PC-3 (cell line): ENCODE measurements around the gene HAO2. TPM values are rescaled to one million over a fixed set of nuclear protein-coding genes. Genes with fewer than 3 reads are reported as not detected.

Experiments used
- ATAC-seq: fragments of 200-7000 bp; cut with Tn5 transposase; 2 replicates; pipeline ENCODE4 v1.9.1; 2020; ENCODE audit warnings: mild to moderate bottlenecking, moderate library complexity
- BruUV-seq: library from RNA; stranded (reverse); fragments of 400-500 nt; replicated peaks from 2 replicates; lab custom pipeline; 2021; lab: Mats Ljungman, UMichigan
- CTCF ChIA-PET: fragments of 300-600 bp; sonication (Branson Sonifier 250); formaldehyde crosslinking; loops from one replicate; lab custom pipeline; 2022; ENCODE audit warnings: antibody characterized with exemption; lab: Charles Lee
- POLR2A ChIA-PET: fragments of 300-600 bp; sonication (Branson Sonifier 250); formaldehyde crosslinking; loops from one replicate; lab custom pipeline; 2022; ENCODE audit warnings: antibody characterized with exemption; ENCODE audit not compliant: unreplicated experiment; lab: Charles Lee
- DNase-seq: peaks from one replicate; pipeline ENCODE4 v3.0.0-alpha.2; 2015
- H2AFZ ChIP-seq: fragments of 300-600 bp; sonication (generic); 2 replicates; pipeline ENCODE4 v1.6.0; 2016; ENCODE audit warnings: antibody characterized with exemption, low read length
- H3F3A ChIP-seq: fragments of 300-600 bp; sonication (generic); one replicate; pipeline ENCODE4 v1.6.0; 2017; ENCODE audit warnings: antibody characterized with exemption, low read length, control low read depth, mild to moderate bottlenecking; ENCODE audit not compliant: unreplicated experiment
- H3K27ac ChIP-seq: fragments of 300-600 bp; sonication (generic); 2 replicates; pipeline ENCODE4 v1.5.1; 2016; ENCODE audit warnings: mild to moderate bottlenecking, low read length
- H3K27me3 ChIP-seq: fragments of 300-600 bp; sonication (generic); 2 replicates; pipeline ENCODE4 v1.6.1; 2016; ENCODE audit warnings: low read length, mixed read lengths
- H3K36me3 ChIP-seq: fragments of 300-600 bp; sonication (generic); 2 replicates; pipeline ENCODE4 v1.6.1; 2016; ENCODE audit warnings: low read depth, mixed run types, low read length, mixed read lengths
- H3K4me1 ChIP-seq: fragments of 300-600 bp; sonication (generic); 2 replicates; pipeline ENCODE4 v1.5.1; 2016; ENCODE audit warnings: low read length; ENCODE audit not compliant: insufficient read depth
- H3K4me2 ChIP-seq: fragments of 300-600 bp; sonication (generic); 2 replicates; pipeline ENCODE4 v1.6.0; 2016; ENCODE audit warnings: low read length
- H3K4me3 ChIP-seq: fragments of 300-600 bp; sonication (generic); 2 replicates; pipeline ENCODE4 v1.5.1; 2016; ENCODE audit warnings: mild to moderate bottlenecking, low read length, mixed read lengths
- H3K79me2 ChIP-seq: fragments of 300-600 bp; sonication (generic); 2 replicates; pipeline ENCODE4 v1.6.1; 2017; ENCODE audit warnings: low read length, mixed read lengths
- H3K9ac ChIP-seq: fragments of 300-600 bp; sonication (generic); 2 replicates; pipeline ENCODE4 v1.6.0; 2016; ENCODE audit warnings: mild to moderate bottlenecking, low read length
- H3K9me2 ChIP-seq: fragments of 300-600 bp; sonication (generic); replicated peaks from 2 replicates; pipeline ENCODE4 v1.6.1; 2016; ENCODE audit warnings: mixed run types, low read length, mixed read lengths
- H3K9me3 ChIP-seq: fragments of 300-600 bp; sonication (generic); 2 replicates; pipeline ENCODE4 v1.6.1; 2016; ENCODE audit warnings: low read length, mixed read lengths
- H4K20me1 ChIP-seq: fragments of 300-600 bp; sonication (generic); 2 replicates; pipeline ENCODE4 v1.6.1; 2016; ENCODE audit warnings: low read length, mixed read lengths
- EZH2 ChIP-seq: fragments of 300-600 bp; sonication (generic); IDR thresholded peaks from one replicate; pipeline ENCODE4 v1.6.1; 2017; ENCODE audit warnings: antibody characterized with exemption, mild to moderate bottlenecking, low read length; ENCODE audit not compliant: unreplicated experiment
- EZH2phosphoT487 ChIP-seq: fragments of 300-600 bp; sonication (generic); IDR thresholded peaks from 2 replicates; pipeline ENCODE4 v1.6.1; 2018; ENCODE audit warnings: mild to moderate bottlenecking, antibody characterized with exemption, low read length, borderline replicate concordance
- intact Hi-C: fragments of 100-400 bp; cut with micrococcal nuclease; formaldehyde crosslinking; loops from 2 replicates; pipeline ENCODE4 v1.9.0; 2023
- total RNA-seq: library from RNA; depleted of rRNA; stranded (reverse); fragments of >200 nt; gene quantifications from 2 replicates; pipeline ENCODE4 v1.2.3, GENCODE V29; 2014
- TF ChIP-seq, protein P1 (sequence below): fragments of 300-600 bp; sonication (generic); conservative IDR thresholded peaks from 2 replicates; pipeline ENCODE4 v1.5.1; 2017; ENCODE audit warnings: antibody characterized with exemption, low read depth, mild to moderate bottlenecking, low read length

The HAO2 gene
- total RNA-seq, 1 experiment from 2014 or later: not detected

DNA sequence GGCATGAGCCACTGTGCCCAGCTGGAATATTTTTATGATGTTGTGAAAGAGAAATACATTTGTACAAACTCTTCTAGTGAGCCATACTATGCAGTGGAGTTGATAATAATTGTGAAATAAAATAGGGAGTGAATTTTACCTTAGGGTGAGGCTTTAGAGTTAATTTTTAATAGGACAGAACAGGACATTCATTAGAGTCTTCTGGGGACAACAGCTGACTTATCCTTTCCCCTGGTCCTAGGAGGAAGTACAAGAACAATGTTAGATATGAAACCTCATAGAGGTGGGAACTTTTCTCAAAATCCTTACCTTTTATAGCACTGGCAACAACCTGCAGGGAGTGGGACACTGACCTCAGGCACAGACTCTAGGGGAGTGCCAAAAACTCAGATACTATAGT lies 21.9 kb downstream of the HAO2 start:
- DNase-seq (no peak), ATAC-seq (no peak)
- H3K4me3 ChIP-seq: no peak overlapping the region
- H3K9ac ChIP-seq: no peak overlapping the region
- no peaks in the 10 kb centered on the region for H3K36me3 ChIP-seq
- H3K27me3 ChIP-seq: peaks cover 40% of the 10 kb centered on the region
- TF ChIP-seq EZH2 (no peak), EZH2phosphoT487 (no peak)
- TF ChIP-seq, protein P1, sequence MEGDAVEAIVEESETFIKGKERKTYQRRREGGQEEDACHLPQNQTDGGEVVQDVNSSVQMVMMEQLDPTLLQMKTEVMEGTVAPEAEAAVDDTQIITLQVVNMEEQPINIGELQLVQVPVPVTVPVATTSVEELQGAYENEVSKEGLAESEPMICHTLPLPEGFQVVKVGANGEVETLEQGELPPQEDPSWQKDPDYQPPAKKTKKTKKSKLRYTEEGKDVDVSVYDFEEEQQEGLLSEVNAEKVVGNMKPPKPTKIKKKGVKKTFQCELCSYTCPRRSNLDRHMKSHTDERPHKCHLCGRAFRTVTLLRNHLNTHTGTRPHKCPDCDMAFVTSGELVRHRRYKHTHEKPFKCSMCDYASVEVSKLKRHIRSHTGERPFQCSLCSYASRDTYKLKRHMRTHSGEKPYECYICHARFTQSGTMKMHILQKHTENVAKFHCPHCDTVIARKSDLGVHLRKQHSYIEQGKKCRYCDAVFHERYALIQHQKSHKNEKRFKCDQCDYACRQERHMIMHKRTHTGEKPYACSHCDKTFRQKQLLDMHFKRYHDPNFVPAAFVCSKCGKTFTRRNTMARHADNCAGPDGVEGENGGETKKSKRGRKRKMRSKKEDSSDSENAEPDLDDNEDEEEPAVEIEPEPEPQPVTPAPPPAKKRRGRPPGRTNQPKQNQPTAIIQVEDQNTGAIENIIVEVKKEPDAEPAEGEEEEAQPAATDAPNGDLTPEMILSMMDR: no peak
- BruUV-seq: no TSS peak
- H3K27ac ChIP-seq: no peak overlapping the region
- H3K9me2 ChIP-seq: no peaks in the 10 kb centered on the region
- no peak overlapping the region for H2AFZ ChIP-seq
- no peaks in the 10 kb centered on the region for H3K9me3 ChIP-seq
- no peaks in the 10 kb centered on the region for H3K79me2 ChIP-seq
- intact Hi-C loops: no loop called here
- no peaks in the 10 kb centered on the region for H3F3A ChIP-seq
- H3K4me2 ChIP-seq: no peak overlapping the region
- POLR2A ChIA-PET: no interaction called here
- H4K20me1 ChIP-seq: no peaks in the 10 kb centered on the region
- H3K4me1 ChIP-seq: no peaks in the 10 kb centered on the region
- CTCF ChIA-PET: no interaction called here

DNA sequence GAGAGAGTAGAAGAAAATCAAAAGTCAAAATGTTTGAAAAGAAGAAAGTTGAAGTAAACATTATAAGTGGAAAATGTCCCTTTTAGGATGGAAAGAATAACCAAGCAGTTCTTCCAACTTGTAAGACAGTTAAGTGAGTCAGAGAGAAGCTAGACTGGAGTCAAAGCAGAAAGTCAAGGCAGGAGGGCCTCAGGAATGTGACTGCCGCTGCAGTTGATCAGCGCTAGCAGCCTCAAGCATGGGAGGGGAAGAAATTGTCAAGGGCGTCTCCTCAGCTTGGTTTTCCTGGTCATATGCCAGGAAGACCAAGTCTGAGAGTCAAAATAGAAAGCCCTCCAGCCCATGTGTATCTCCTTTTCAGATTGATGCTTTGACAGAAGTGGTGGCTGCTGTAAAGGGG lies 23.2 kb downstream of the HAO2 start:
- intact Hi-C loops: no loop called here
- Histone ChIP-seq H3F3A (no peaks in the 10 kb centered on the region), H4K20me1 (no peaks in the 10 kb centered on the region), H3K36me3 (no peaks in the 10 kb centered on the region), H3K9ac (no peak overlapping the region), H3K9me2 (no peaks in the 10 kb centered on the region), H2AFZ (no peak overlapping the region), H3K4me1 (no peaks in the 10 kb centered on the region), H3K79me2 (no peaks in the 10 kb centered on the region), H3K27ac (no peak overlapping the region), H3K4me2 (no peak overlapping the region), H3K4me3 (no peak overlapping the region), H3K27me3 (peaks cover 33% of the 10 kb centered on the region), H3K9me3 (no peaks in the 10 kb centered on the region)
- no peak for DNase-seq
- TF ChIP-seq, protein P1: no peak
- CTCF ChIA-PET: no interaction called here
- ATAC-seq: no peak
- no TSS peak for BruUV-seq
- POLR2A ChIA-PET: no interaction called here

DNA sequence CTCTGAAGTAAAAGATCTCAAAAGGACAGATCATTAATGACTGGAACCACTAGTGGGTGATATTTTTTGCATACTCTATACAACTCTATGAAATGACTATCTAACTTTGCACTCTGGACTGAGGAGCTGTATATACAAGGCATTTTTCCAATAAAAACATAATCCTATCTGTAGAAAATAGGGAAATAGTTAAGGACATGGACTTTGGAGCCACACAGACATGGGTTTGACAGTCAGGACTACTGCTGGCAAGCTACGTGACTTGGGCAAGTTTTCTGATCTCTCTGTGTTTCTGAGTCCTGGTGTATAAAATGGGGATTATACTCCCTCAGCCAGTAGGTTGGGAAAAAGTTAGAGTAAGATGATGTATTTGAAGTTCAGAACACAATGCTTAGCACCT lies 25.5 kb downstream of the HAO2 start:
- Histone ChIP-seq H4K20me1 (no peaks in the 10 kb centered on the region), H3K9me2 (no peaks in the 10 kb centered on the region), H3K4me2 (no peak overlapping the region), H2AFZ (no peak overlapping the region), H3K4me3 (no peak overlapping the region), H3K27me3 (peaks cover 32% of the 10 kb centered on the region), H3K79me2 (no peaks in the 10 kb centered on the region), H3K36me3 (no peaks in the 10 kb centered on the region), H3K4me1 (no peaks in the 10 kb centered on the region), H3K9me3 (no peaks in the 10 kb centered on the region), H3F3A (no peaks in the 10 kb centered on the region), H3K9ac (no peak overlapping the region), H3K27ac (no peak overlapping the region)
- no peak for ATAC-seq
- TF ChIP-seq, protein P1: no peak
- TF ChIP-seq EZH2phosphoT487: no peak
- no TSS peak for BruUV-seq
- no peak for DNase-seq
- POLR2A ChIA-PET: no interaction called here
- intact Hi-C loops: no loop called here
- CTCF ChIA-PET: no interaction called here
